SH-SY5Y (cell line): ENCODE data around the gene PHC3.

Source experiments
- GATA2 ChIP-seq: IDR thresholded peaks from 2 replicates; pipeline ENCODE4 v1.6.1; 2011; ENCODE audit warnings: mild to moderate bottlenecking, low read depth, low read length
- GATA3 ChIP-seq: IDR thresholded peaks from 2 replicates; pipeline ENCODE4 v1.6.1; 2011; ENCODE audit warnings: low read depth, mild to moderate bottlenecking, low read length, moderate library complexity

- TF ChIP-seq GATA3 (no peak), GATA2 (no peak)
These were observed 21.6 kb downstream of the PHC3 start for GRCh38 chr3:170159933-170160332.
